GM12864 (cell line): Measurements from ENCODE around the gene ATF4.

Experiments used
- DNase-seq: peaks from one replicate; pipeline ENCODE4 v3.0.0-alpha.2; 2011; ENCODE audit warnings: low read depth
- H3K4me3 ChIP-seq: 2 replicates; pipeline ENCODE4 v1.5.1; 2011; ENCODE audit warnings: mild to moderate bottlenecking, low read depth, low read length, control low read depth
- TF ChIP-seq, protein P1 (sequence below): IDR thresholded peaks from 2 replicates; pipeline ENCODE4 v1.5.1; 2011; ENCODE audit warnings: low read depth, mild to moderate bottlenecking, moderate library complexity, low read length, control low read depth, inconsistent platforms; ENCODE audit errors: missing control alignments

ATF4 gene

DNA sequence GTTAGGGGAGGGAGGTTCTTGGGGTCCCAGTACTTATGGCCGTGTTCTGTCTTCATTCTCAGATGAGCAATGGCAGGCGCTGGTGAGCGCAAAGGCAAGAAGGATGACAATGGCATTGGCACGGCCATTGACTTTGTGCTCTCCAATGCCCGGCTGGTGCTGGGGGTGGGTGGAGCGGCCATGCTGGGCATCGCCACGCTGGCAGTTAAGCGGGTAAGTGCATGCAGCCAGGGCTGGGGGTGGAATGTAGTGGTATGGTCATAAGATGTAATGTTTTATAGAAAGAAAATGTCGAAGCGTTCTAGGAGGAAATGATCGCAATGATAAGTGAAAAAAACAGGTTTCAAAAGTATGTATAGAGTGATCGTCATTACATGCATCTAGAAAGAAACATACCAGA lies 9.1 kb upstream of the ATF4 start:
- TF ChIP-seq, protein P1, sequence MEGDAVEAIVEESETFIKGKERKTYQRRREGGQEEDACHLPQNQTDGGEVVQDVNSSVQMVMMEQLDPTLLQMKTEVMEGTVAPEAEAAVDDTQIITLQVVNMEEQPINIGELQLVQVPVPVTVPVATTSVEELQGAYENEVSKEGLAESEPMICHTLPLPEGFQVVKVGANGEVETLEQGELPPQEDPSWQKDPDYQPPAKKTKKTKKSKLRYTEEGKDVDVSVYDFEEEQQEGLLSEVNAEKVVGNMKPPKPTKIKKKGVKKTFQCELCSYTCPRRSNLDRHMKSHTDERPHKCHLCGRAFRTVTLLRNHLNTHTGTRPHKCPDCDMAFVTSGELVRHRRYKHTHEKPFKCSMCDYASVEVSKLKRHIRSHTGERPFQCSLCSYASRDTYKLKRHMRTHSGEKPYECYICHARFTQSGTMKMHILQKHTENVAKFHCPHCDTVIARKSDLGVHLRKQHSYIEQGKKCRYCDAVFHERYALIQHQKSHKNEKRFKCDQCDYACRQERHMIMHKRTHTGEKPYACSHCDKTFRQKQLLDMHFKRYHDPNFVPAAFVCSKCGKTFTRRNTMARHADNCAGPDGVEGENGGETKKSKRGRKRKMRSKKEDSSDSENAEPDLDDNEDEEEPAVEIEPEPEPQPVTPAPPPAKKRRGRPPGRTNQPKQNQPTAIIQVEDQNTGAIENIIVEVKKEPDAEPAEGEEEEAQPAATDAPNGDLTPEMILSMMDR: no peak
- no peak for DNase-seq
- H3K4me3 ChIP-seq: no peak overlapping the region

DNA sequence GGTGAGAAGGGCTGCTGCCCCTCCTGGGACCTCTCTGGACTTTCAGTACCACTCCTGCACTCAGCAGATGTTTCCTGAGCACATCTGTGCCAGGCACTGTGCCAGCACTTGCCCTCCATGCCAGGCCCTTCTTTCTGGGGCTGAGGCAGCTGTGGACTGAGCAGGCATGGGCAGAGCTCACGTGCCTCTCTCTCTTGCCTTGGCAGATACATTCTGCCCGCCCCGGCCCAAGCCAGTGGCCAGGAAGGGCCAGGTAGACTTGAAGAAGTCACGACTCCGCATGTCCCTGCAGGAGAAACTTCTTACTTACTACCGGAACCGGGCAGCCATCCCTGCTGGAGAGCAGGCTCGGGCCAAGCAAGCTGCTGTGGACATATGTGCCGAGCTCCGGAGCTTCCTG lies 8.3 kb upstream of the ATF4 start:
- H3K4me3 ChIP-seq: no peak overlapping the region
- no peak for DNase-seq
- TF ChIP-seq, protein P1: no peak

DNA sequence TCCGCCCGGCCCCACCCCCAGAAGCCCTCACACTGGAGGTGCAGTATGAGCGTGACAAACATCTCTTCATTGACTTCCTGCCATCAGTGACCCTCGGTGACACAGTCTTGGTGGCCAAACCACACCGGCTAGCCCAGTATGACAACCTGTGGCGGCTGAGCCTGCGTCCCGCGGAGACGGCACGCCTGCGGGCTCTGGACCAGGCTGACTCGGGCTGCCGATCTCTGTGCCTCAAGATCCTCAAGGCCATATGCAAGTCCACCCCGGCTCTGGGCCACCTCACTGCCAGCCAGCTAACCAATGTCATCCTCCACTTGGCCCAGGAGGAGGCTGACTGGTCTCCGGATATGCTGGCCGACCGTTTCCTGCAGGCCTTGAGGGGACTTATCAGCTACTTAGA lies 6.6 kb upstream of the ATF4 start:
- no peak overlapping the region for H3K4me3 ChIP-seq
- no peak for DNase-seq
- TF ChIP-seq, protein P1: no peak

DNA sequence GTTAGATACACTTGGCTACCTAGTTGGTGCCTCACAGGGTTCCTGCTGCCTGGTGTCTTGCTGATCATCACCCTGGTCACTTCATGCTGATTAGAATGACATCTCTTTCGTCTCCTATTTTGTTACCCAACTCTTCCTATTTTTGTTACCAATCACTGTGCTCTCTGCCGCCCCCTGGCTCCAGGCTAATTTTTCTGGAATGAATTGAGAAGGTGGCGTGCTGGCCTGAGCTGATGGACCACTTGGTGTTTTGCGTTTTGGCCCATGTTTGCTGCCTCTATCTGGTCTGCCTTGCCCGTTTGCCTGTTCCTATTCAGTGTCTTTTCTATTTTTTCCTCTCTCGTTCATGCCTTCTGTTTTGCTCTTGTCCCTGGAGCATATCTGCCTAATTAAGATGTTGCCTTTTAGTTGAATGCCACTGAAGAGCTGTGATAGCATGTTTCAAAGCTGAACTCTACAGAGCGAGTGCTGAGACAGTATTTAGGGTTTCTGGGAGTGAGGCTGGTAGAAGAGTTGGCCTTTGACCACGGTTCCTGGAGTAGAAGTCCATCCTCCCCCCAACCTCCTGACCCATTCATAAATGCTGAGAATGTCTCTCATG lies 5.9 kb upstream of the ATF4 start:
- H3K4me3 ChIP-seq: no peak overlapping the region
- TF ChIP-seq, protein P1: peak; percentile 76
- DNase-seq: no peak

DNA sequence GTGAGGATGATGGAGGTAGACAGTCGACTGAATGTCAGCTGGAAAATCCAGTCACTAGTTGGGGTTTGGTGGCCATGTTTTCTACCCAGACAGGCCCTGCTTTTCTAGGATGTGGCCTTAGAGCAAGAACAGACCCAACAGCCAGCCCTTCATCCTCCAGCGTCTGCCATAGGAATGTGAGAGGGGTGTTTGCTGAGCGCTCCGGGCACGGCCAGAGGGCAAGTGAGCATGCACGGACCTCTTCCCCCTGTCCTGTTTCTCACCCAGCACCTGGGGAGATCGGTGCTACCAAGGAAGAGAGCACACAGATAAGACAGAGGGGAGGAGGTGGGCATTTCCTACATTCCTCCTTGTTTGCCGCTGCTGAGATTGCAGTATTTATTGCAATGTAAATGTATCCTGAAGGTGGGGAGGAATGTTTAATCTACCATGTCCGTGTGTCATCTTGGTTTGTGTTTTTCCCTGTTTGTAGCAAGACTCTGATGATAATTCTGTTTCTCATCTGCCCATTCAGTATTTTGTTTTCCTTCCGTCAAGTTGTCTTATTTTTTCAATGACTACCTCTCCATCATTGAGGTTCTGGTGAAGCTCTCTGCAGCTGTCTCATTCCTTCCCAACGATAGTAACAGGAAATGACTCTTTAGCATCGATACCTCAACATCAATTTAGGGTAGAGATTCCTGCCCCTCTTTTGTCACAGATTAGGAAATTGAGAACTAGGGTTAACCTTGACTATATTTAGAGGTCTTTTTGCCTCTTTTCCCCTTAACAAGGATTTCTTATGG lies 4.9 kb upstream of the ATF4 start:
- DNase-seq: no peak
- TF ChIP-seq, protein P1: no peak
- H3K4me3 ChIP-seq: no peak overlapping the region

DNA sequence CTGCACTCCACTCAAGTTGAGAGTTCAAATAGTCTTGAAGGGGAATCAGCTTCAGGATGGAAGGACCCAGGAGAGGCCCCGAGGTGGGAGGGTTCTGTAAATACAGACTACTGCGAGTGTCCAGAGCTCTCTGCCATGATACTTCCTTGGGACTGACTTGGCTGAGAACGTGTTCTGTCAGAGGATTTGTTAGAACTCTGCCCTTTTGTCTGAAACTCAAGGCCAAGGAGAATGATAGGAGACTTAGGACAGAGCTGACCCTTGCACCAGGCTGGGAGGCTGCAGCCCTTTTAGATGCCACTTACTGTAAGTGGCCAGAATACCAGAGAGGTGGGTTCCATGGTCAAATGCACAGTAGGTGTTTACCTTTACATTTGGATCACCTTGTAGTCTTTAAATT lies 2.9 kb upstream of the ATF4 start:
- no peak for DNase-seq
- TF ChIP-seq, protein P1: no peak
- no peak overlapping the region for H3K4me3 ChIP-seq
